Measurements from ENCODE around the gene PCDHB13.
"Not testable (repeated sequence)": the region's sequence is repeated elsewhere in the genome, so short reads cannot be mapped to it uniquely, and the experiment has no call there.

The PCDHB13 gene

DNA sequence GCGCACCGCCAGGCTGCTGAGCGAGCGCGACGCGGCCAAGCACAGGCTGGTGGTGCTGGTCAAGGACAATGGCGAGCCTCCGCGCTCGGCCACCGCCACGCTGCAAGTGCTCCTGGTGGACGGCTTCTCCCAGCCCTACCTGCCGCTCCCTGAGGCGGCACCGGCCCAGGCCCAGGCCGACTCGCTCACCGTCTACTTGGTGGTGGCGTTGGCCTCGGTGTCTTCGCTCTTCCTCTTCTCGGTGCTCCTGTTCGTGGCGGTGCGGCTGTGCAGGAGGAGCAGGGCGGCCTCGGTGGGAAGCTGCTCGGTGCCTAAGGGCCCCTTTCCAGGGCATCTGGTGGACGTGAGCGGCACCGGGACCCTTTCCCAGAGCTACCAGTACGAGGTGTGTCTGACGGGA, 12.1 kb upstream of the PCDHB13 start:
- not testable (repeated sequence) for DNase-seq (ENCODE audit: low read depth)

DNA sequence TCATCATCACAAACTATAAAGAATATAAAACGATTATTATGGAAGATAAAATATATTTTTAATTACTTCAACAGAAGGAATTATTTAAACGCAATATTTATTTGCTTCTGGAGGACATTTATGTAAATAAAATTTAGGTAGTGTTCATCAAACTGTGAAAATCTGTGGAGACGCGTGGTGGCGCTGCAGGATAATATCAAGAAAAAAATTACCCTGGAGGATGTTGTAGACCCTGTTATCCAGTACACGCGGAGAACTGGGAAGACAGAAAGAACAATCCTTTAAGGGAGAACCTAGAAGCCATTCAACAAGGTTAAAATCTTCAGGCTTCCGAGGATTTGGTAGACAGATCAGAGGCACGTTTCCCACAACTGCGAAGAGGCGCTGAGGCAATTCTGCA, 5.2 kb upstream of the PCDHB13 start, which contains the start of gene PCDHB12:
TSS of gene PCDHB12 (plus strand) at position 242 of the 400 bp plus-strand sequence. CDS start 189 bp downstream, outside the sequence.
- no peak for DNase-seq (ENCODE audit: low read depth)

DNA sequence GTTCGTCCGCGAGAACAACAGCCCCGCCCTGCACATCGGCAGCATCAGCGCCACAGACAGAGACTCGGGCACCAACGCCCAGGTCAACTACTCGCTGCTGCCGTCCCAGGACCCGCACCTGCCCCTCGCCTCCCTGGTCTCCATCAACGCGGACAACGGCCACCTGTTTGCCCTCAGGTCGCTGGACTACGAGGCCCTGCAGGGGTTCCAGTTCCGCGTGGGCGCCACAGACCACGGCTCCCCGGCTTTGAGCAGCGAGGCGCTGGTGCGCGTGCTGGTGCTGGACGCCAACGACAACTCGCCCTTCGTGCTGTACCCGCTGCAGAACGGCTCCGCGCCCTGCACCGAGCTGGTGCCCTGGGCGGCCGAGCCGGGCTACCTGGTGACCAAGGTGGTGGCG, 3.4 kb upstream of the PCDHB13 start:
- not testable (repeated sequence) for DNase-seq (ENCODE audit: low read depth)

DNA sequence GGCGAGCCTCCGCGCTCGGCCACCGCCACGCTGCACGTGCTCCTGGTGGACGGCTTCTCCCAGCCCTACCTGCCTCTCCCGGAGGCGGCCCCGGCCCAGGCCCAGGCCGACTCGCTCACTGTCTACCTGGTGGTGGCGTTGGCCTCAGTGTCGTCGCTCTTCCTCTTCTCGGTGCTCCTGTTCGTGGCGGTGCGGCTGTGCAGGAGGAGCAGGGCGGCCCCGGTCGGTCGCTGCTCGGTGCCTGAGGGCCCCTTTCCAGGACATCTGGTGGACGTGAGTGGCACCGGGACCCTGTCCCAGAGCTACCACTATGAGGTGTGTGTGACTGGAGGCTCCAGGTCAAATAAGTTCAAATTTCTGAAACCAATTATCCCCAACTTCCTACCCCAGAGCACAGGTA, 2.9 kb upstream of the PCDHB13 start:
- not testable (repeated sequence) for DNase-seq (ENCODE audit: low read depth)

GRCh38 chr5:141214583-141214982, 864 bp downstream of the PCDHB13 start:
- not testable (repeated sequence) for DNase-seq (ENCODE audit: low read depth)

DNA sequence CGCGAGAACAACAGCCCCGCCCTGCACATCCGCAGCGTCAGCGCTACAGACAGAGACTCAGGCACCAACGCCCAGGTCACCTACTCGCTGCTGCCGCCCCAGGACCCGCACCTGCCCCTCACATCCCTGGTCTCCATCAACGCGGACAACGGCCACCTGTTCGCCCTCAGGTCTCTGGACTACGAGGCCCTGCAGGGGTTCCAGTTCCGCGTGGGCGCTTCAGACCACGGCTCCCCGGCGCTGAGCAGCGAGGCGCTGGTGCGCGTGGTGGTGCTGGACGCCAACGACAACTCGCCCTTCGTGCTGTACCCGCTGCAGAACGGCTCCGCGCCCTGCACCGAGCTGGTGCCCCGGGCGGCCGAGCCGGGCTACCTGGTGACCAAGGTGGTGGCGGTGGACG, 1.8 kb downstream of the PCDHB13 start:
- not testable (repeated sequence) for DNase-seq (ENCODE audit: low read depth)

DNA sequence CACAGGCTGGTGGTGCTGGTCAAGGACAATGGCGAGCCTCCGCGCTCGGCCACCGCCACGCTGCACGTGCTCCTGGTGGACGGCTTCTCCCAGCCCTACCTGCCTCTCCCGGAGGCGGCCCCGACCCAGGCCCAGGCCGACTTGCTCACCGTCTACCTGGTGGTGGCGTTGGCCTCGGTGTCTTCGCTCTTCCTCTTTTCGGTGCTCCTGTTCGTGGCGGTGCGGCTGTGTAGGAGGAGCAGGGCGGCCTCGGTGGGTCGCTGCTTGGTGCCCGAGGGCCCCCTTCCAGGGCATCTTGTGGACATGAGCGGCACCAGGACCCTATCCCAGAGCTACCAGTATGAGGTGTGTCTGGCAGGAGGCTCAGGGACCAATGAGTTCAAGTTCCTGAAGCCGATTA, 2.3 kb downstream of the PCDHB13 start:
- DNase-seq (ENCODE audit: low read depth), result not testable (repeated sequence)

DNA sequence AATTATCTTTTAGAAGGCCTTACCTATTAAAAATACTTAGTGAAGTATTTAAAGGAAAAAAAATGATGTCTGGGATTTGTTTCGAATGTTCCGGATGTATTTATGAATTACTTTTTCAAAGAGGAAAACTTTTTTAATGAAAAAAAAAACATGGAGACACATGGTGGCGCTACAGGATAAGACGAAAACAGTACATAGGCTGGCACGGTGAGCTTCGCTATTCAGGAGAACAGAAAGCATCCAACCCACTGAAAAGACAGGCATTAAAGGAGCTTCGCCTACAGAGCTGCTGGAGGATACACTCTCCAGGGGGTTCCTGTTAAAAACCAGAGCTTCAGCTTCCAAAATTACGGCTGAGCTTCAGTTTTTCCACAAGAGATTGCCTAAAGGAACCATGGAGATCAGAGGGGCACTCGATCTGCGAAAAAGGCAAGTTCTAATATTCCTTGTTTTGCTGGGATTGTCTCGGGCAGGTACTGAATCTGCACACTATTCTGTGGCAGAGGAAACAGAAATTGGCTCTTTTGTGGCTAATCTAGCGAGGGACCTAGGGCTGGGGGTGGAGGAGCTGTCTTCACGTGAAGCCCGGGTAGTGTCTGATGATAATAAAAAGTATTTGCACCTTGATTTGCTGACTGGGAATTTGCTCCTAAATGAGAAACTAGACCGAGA, 9.5 kb downstream of the PCDHB13 start, which contains the start of gene PCDHB14:
TSS of gene PCDHB14 (plus strand) at position 232 of the 672 bp plus-strand sequence. CDS start at position 395, 163 bp downstream.
- no peak for DNase-seq (ENCODE audit: low read depth)

GRCh38 chr5:141224844-141225243, 11.1 kb downstream of the PCDHB13 start:
- DNase-seq (ENCODE audit: low read depth), result not testable (repeated sequence)

DNA sequence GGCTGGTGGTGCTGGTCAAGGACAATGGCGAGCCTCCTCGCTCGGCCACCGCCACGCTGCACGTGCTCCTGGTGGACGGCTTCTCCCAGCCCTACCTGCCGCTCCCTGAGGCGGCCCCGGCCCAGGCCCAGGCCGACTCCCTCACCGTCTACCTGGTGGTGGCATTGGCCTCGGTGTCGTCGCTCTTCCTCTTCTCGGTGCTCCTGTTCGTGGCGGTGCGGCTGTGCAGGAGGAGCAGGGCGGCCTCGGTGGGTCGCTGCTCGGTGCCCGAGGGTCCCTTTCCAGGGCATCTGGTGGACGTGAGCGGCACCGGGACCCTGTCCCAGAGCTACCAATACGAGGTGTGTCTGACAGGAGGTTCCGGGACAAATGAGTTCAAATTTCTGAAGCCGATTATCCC, 11.7 kb downstream of the PCDHB13 start:
- not testable (repeated sequence) for DNase-seq (ENCODE audit: low read depth)

- no peak for DNase-seq (ENCODE audit: low read depth)
Measured at GRCh38 chr5:141234109-141234667, 20.5 kb downstream of the PCDHB13 start.

DNA sequence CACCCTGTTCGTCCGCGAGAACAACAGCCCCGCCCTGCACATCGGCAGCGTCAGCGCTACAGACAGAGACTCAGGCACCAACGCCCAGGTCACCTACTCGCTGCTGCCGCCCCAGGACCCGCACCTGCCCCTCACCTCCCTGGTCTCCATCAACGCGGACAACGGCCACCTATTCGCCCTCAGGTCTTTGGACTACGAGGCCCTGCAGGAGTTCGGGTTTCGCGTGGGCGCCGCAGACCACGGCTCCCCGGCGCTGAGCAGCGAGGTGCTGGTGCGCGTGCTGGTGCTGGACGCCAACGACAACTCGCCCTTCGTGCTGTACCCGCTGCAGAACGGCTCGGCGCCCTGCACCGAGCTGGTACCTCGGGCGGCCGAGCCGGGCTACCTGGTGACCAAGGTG, 22.2 kb downstream of the PCDHB13 start:
- DNase-seq (ENCODE audit: low read depth), result not testable (repeated sequence)

GRCh38 chr5:141236516-141237313, 23.0 kb downstream of the PCDHB13 start:
- no peak for DNase-seq (ENCODE audit: low read depth)

DNA sequence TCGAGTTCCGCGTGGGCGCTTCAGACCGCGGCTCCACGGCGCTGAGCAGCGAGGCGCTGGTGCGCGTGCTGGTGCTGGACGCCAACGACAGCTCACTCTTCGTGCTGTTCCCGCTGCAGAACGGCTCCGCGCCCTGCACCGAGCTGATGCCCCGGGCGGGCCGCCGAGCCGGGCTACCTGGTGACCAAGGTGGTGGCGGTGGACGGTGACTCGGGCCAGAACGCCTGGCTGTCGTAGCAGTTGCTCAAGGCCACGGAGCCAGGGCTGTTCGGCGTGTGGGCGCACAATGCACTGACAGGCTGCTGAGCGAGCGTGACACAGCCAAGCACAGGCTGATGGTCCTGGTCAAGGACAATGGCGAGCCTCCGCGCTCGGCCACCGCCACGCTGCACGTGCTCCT, 27.8 kb downstream of the PCDHB13 start:
- no peak for DNase-seq (ENCODE audit: low read depth)

DNA sequence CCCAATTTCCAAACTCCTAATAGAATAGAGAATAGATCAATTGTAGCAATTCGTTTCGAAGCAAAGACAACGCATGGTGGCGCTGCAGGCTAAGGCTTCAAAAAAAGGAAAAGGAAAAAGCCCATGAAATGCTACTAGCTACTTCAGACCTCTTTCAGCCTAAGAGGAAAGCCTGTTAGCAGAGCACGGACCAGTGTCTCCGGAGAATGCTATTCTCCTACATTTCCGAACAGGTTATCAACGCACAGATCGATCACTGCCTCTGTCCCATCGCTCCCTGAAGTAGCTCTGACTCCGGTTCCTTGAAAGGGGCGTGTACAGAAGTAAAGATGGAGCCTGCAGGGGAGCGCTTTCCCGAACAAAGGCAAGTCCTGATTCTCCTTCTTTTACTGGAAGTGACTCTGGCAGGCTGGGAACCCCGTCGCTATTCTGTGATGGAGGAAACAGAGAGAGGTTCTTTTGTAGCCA, 31.6 kb downstream of the PCDHB13 start, which contains the start of gene PCDHB15:
TSS of gene PCDHB15 (plus strand) at position 146 of the 468 bp plus-strand sequence. CDS start at position 330, 184 bp downstream.
- DNase-seq (ENCODE audit: low read depth), result no peak

DNA sequence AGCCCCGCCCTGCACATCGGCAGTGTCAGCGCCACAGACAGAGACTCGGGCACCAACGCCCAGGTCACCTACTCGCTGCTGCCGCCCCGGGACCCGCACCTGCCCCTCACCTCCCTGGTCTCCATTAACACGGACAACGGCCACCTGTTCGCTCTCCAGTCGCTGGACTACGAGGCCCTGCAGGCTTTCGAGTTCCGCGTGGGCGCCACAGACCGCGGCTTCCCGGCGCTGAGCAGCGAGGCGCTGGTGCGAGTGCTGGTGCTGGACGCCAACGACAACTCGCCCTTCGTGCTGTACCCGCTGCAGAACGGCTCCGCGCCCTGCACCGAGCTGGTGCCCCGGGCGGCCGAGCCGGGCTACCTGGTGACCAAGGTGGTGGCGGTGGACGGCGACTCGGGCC, 33.3 kb downstream of the PCDHB13 start:
- not testable (repeated sequence) for DNase-seq (ENCODE audit: low read depth)

GRCh38 chr5:141247434-141247833, 33.7 kb downstream of the PCDHB13 start:
- not testable (repeated sequence) for DNase-seq (ENCODE audit: low read depth)

GRCh38 chr5:141250576-141250975, 36.9 kb downstream of the PCDHB13 start:
- DNase-seq (ENCODE audit: low read depth), result no peak

DNA sequence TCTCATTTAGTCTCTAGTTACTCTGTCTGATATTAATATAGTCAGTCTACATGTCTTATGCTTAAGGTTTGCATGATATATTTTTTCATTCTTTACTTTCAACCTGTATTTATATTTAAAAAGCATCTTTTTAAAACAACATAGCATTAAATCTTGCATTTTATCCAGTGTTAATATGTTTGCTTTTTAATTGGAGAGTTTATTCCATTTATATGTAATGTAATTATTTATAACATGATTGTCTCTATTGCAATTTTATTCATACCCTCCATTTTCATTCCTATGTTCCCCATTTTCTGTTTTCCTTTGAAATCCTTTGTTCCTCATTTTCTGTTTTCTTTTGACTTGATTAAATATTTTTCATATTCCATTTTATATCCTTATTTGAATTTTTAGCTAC, 44.7 kb downstream of the PCDHB13 start:
- no peak for DNase-seq (ENCODE audit: low read depth)

DNA sequence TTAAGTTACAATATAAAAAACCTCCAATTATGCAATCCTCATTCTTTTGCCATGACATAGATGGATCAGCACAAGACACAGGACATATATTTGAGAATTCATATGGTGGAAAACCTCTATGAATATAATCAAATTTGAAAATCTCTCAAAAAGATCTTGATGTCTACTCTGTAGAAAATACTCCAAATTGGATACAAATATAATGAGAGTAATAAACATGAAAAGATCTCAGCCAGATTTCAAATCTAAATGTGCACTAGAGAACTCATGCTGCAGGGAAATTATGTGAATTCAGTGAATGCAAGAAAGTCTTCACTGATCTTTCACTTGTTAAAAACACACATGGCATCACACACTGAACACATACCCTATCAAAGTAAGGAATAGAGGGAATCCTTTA, 45.2 kb downstream of the PCDHB13 start:
- no peak for DNase-seq (ENCODE audit: low read depth)

DNA sequence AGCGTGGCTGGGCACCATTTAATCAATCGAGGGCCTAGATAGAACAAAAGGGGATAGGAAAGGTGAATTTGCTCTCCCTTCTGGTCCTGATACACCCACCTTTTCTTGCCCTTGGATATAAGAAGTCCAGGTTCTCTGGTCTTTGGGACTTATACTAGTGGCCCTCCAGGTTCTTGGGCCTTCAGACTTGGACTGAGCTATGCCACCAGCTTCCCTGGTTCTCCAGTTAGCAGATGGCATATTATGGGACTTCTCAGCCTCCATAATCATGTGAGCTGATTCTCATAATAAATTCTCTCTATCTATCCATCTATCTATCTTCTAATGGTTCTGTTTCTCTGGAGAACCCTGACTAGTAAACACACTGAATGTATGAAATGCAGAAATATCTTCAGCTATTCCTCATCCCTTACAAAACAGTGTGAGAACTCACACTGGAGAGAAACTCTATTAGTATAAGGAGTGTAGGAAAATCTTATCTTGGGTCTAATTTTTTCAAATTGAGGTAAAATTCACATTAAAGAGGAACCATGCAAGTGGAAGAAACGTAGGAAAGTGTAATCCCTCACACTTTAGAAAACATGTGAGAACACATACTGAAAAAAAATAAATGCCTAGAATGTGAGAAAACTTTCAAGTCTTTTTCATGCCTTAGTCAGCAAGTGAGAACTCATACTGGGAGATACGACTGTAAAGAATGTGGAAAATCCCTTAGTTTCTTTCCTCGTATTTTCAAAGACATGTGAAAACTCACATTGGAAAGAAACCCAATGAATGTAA, 46.9 kb downstream of the PCDHB13 start:
- no peak for DNase-seq (ENCODE audit: low read depth)

DNA sequence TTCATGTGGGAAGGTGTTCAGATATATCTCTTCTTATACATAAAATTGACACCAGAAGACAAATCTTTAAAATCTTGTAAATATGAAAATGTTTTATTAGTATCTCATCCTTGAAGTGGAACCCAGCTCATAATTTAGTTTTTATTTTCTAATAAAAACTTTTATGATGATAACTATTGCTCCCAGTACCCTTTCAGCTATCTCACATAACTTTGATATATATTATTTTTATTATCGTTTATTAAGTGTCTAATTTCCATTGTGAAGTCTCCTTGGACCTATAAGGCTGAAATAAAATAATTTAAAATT, 47.5 kb downstream of the PCDHB13 start:
- DNase-seq (ENCODE audit: low read depth), result no peak
